ENCODE measurements around the gene PRG3. TPM values are rescaled to one million over a fixed set of nuclear protein-coding genes. Genes with fewer than 3 reads are reported as not detected.

The PRG3 gene
- total RNA-seq, 4 donors from 2014 or later = not detected

GRCh38 chr11:57359396-57359795, 21.6 kb downstream of the PRG3 start:
- TF ChIP-seq POLR2AphosphoS5 (IDR thresholded peaks at IDR 0.05) (no peak), EP300 (IDR thresholded peaks at IDR 0.05) (no peak), POLR2A (IDR thresholded peaks at IDR 0.05; ENCODE audit: low read depth) (no peak), CTCF (IDR thresholded peaks at IDR 0.05) (no peak)
- Histone ChIP-seq H3K27me3 (no peaks in the 10 kb centered on the region), H3K4me3 (no peak overlapping the region), H3K36me3 (no peaks in the 10 kb centered on the region), H3K4me1 (peaks cover 10 to 13% (median 12%) of the 10 kb centered on the region in 4 donors), H3K27ac (replicated peaks in 1 of 4) (no peak overlapping the region), H3K9me3 (no peaks in the 10 kb centered on the region)
- intact Hi-C loops (cut with DNase I) = no loop called here
- no peak for DNase-seq (ENCODE audit: extremely low spot score)
- 87% methylated on average over 5 of the region's 5 CpGs for WGBS

GRCh38 chr11:57358991-57359390, 22.0 kb downstream of the PRG3 start:
- WGBS = 74% methylated on average over 7 of the region's 9 CpGs
- TF ChIP-seq POLR2A (IDR thresholded peaks at IDR 0.05; ENCODE audit: low read depth) (no peak), POLR2AphosphoS5 (IDR thresholded peaks at IDR 0.05) (no peak), CTCF (IDR thresholded peaks at IDR 0.05) (no peak), EP300 (IDR thresholded peaks at IDR 0.05) (no peak)
- DNase-seq (ENCODE audit: extremely low spot score) = no peak
- no peak overlapping the region for H3K4me3 ChIP-seq
- H3K27ac ChIP-seq (replicated peaks in 1 of 4) = no peak overlapping the region
- H3K9me3 ChIP-seq = no peaks in the 10 kb centered on the region
- intact Hi-C loops (cut with DNase I) = no loop called here
- no peaks in the 10 kb centered on the region for H3K36me3 ChIP-seq
- peaks cover 11 to 13% (median 12%) of the 10 kb centered on the region in 4 donors for H3K4me1 ChIP-seq
- no peaks in the 10 kb centered on the region for H3K27me3 ChIP-seq

GRCh38 chr11:57358543-57358961, 22.4 kb downstream of the PRG3 start:
- H3K4me1 ChIP-seq = peaks cover 11 to 14% (median 13%) of the 10 kb centered on the region in 4 donors
- no peak for DNase-seq (ENCODE audit: extremely low spot score)
- no peaks in the 10 kb centered on the region for H3K36me3 ChIP-seq
- 79% methylated on average over 9 of the region's 9 CpGs for WGBS
- intact Hi-C loops (cut with DNase I) = no loop called here
- H3K27me3 ChIP-seq = no peaks in the 10 kb centered on the region
- TF ChIP-seq CTCF (IDR thresholded peaks at IDR 0.05) (no peak), POLR2AphosphoS5 (IDR thresholded peaks at IDR 0.05) (no peak)
- no peaks in the 10 kb centered on the region for H3K9me3 ChIP-seq
- no peak overlapping the region for H3K4me3 ChIP-seq
- no peak overlapping the region for H3K27ac ChIP-seq (replicated peaks in 1 of 4)

GRCh38 chr11:57357856-57358255, 23.1 kb downstream of the PRG3 start:
- Histone ChIP-seq H3K27me3 (no peaks in the 10 kb centered on the region), H3K9me3 (no peaks in the 10 kb centered on the region), H3K4me3 (no peak overlapping the region), H3K4me1 (peaks cover 11 to 14% (median 13%) of the 10 kb centered on the region in 4 donors), H3K27ac (replicated peaks in 1 of 4) (peak overlapping the region in 3 of 4 donors; percentile 28 to 57 (median 44)), H3K36me3 (no peaks in the 10 kb centered on the region)
- intact Hi-C loops (cut with DNase I) = no loop called here
- DNase-seq (ENCODE audit: extremely low spot score) = no peak
- WGBS = 28% methylated on average over 6 of the region's 6 CpGs
- no peak for TF ChIP-seq CTCF (IDR thresholded peaks at IDR 0.05)
- TF ChIP-seq EP300 (IDR thresholded peaks at IDR 0.05) = no peak
- TF ChIP-seq POLR2AphosphoS5 (IDR thresholded peaks at IDR 0.05) = no peak
- TF ChIP-seq POLR2A (IDR thresholded peaks at IDR 0.05; ENCODE audit: low read depth) = no peak

GRCh38 chr11:57357310-57357709, 23.6 kb downstream of the PRG3 start:
- 92% methylated on average over 3 of the region's 3 CpGs for WGBS
- no peak for TF ChIP-seq POLR2AphosphoS5 (IDR thresholded peaks at IDR 0.05)
- no peak for TF ChIP-seq EP300 (IDR thresholded peaks at IDR 0.05)
- no peak for TF ChIP-seq POLR2A (IDR thresholded peaks at IDR 0.05; ENCODE audit: low read depth)
- no peak for TF ChIP-seq CTCF (IDR thresholded peaks at IDR 0.05)

More at GRCh38 chr11:57357310-57357709, 23.6 kb downstream of the PRG3 start:
- no peak overlapping the region for H3K4me3 ChIP-seq
- H3K27ac ChIP-seq (replicated peaks in 1 of 4) = peak overlapping the region in 3 of 4 donors; percentile 28 to 57 (median 44)
- H3K4me1 ChIP-seq = peaks cover 11 to 14% (median 13%) of the 10 kb centered on the region in 4 donors
- DNase-seq (ENCODE audit: extremely low spot score) = no peak
- no peaks in the 10 kb centered on the region for H3K36me3 ChIP-seq
- H3K9me3 ChIP-seq = no peaks in the 10 kb centered on the region
- H3K27me3 ChIP-seq = no peaks in the 10 kb centered on the region
- intact Hi-C loops (cut with DNase I) = no loop called here

All from esophagus muscularis mucosa (tissue), 4 donors.